GM21526 (cell line): ENCODE data around the gene ZNF500.
"Not testable (repeated sequence)": the region's sequence is repeated elsewhere in the genome, so short reads cannot be mapped to it uniquely, and the experiment has no call there.

Source experiments
- ATAC-seq: cut with Tn5 transposase; IDR thresholded peaks from one replicate; pipeline ENCODE4 v1.9.1; 2021; ENCODE audit warnings: moderate library complexity; ENCODE audit not compliant: unreplicated experiment, low FRiP score

The ZNF500 gene

GRCh38 chr16:4746991-4747574 is 19.9 kb downstream of the ZNF500 start:
- no peak for ATAC-seq

- no peak for ATAC-seq
Observed at GRCh38 chr16:4746215-4746614, 20.7 kb downstream of the ZNF500 start.

- no peak for ATAC-seq
Observed at GRCh38 chr16:4745274-4745569, 21.7 kb downstream of the ZNF500 start.

- ATAC-seq: no peak
Observed at GRCh38 chr16:4744555-4745273, 22.2 kb downstream of the ZNF500 start.

- no peak for ATAC-seq
Observed at GRCh38 chr16:4743226-4743878, 23.6 kb downstream of the ZNF500 start.

GRCh38 chr16:4738370-4738769 is 28.6 kb downstream of the ZNF500 start:
- not testable (repeated sequence) for ATAC-seq

GRCh38 chr16:4737545-4737944 is 29.4 kb downstream of the ZNF500 start:
- ATAC-seq: no peak

GRCh38 chr16:4736546-4736945 is 30.4 kb downstream of the ZNF500 start:
- ATAC-seq: no peak

- ATAC-seq: peak; percentile 53
Observed at GRCh38 chr16:4734730-4735535, 32.0 kb downstream of the ZNF500 start.

- ATAC-seq: peak; percentile 58
Observed at GRCh38 chr16:4734063-4734729, 32.8 kb downstream of the ZNF500 start, which contains the start of the genes ANKS3 and DNAAF8. ANKS3 (minus strand) TSS chr16:4734271; CDS start chr16:4730149, 4,122 bp downstream. DNAAF8 (plus strand) TSS chr16:4734537; CDS start chr16:4736515, 1,978 bp downstream.

- ATAC-seq: no peak
Observed at GRCh38 chr16:4733747-4734062, 33.3 kb downstream of the ZNF500 start.

- no peak for ATAC-seq
Observed at GRCh38 chr16:4733211-4733742, 33.7 kb downstream of the ZNF500 start.

GRCh38 chr16:4729876-4730275 is 37.1 kb downstream of the ZNF500 start:
- no peak for ATAC-seq

GRCh38 chr16:4728676-4729075 is 38.3 kb downstream of the ZNF500 start:
- ATAC-seq: no peak

GRCh38 chr16:4726616-4727015 is 40.3 kb downstream of the ZNF500 start:
- ATAC-seq: no peak

GRCh38 chr16:4724661-4725270 is 42.2 kb downstream of the ZNF500 start:
- no peak for ATAC-seq

GRCh38 chr16:4723071-4723767 is 43.7 kb downstream of the ZNF500 start:
- no peak for ATAC-seq

GRCh38 chr16:4718466-4718865 is 48.5 kb downstream of the ZNF500 start:
- ATAC-seq: no peak

- ATAC-seq: no peak
Observed at GRCh38 chr16:4714996-4715395, 52.0 kb downstream of the ZNF500 start.
